Omental fat pad (tissue), 4 donors: Measurements from ENCODE around the gene OR51F2. TPM values are rescaled to one million over a fixed set of nuclear protein-coding genes. Genes with fewer than 3 reads are reported as not detected.
"Not testable (repeated sequence)": the region's sequence is repeated elsewhere in the genome, so short reads cannot be mapped to it uniquely, and the experiment has no call there.

Experiments
- ATAC-seq: fragments of 150-250 bp; one replicate; pipeline ENCODE4 v1.9.1; 2016; ENCODE audit warnings: mild to moderate bottlenecking, moderate library complexity; ENCODE audit not compliant: low FRiP score
- DNase-seq: peaks from one replicate; pipeline ENCODE4 v3.0.0-alpha.2; 2019; ENCODE audit warnings: low spot score
- total RNA-seq, 4 donors: library from RNA; depleted of rRNA; stranded (reverse); fragments of >200 nt; gene quantifications; one replicate each; pipeline ENCODE4 v1.1.0, GENCODE V29; 2016
- TF ChIP-seq, protein P1 (sequence below), 3 donors: fragments of 450-650 bp; IDR thresholded peaks; one replicate each; pipeline ENCODE4 v1.5.1; 2016 to 2017; ENCODE audit warnings: antibody characterized with exemption in 3 of 3, mild to moderate bottlenecking in 3 of 3, moderate library complexity in 2 of 3

Gene OR51F2
- total RNA-seq, 4 donors from 2014 or later: not detected

- ATAC-seq (no peak), DNase-seq (no peak)
- TF ChIP-seq, protein P1, sequence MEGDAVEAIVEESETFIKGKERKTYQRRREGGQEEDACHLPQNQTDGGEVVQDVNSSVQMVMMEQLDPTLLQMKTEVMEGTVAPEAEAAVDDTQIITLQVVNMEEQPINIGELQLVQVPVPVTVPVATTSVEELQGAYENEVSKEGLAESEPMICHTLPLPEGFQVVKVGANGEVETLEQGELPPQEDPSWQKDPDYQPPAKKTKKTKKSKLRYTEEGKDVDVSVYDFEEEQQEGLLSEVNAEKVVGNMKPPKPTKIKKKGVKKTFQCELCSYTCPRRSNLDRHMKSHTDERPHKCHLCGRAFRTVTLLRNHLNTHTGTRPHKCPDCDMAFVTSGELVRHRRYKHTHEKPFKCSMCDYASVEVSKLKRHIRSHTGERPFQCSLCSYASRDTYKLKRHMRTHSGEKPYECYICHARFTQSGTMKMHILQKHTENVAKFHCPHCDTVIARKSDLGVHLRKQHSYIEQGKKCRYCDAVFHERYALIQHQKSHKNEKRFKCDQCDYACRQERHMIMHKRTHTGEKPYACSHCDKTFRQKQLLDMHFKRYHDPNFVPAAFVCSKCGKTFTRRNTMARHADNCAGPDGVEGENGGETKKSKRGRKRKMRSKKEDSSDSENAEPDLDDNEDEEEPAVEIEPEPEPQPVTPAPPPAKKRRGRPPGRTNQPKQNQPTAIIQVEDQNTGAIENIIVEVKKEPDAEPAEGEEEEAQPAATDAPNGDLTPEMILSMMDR (IDR thresholded peaks at IDR 0.05): no peak
Measured at GRCh38 chr11:4851033-4851432, 29.9 kb downstream of the OR51F2 start.

- ATAC-seq, DNase-seq: not testable (repeated sequence)
Measured at GRCh38 chr11:4854286-4854685, 33.2 kb downstream of the OR51F2 start.

- ATAC-seq (no peak), DNase-seq (no peak)
- TF ChIP-seq, protein P1 (IDR thresholded peaks at IDR 0.05): no peak
Measured at GRCh38 chr11:4862447-4863236, 41.5 kb downstream of the OR51F2 start.

GRCh38 chr11:4863876-4864275, 42.8 kb downstream of the OR51F2 start:
- DNase-seq (no peak), ATAC-seq (no peak)
- TF ChIP-seq, protein P1 (IDR thresholded peaks at IDR 0.05): no peak

DNA sequence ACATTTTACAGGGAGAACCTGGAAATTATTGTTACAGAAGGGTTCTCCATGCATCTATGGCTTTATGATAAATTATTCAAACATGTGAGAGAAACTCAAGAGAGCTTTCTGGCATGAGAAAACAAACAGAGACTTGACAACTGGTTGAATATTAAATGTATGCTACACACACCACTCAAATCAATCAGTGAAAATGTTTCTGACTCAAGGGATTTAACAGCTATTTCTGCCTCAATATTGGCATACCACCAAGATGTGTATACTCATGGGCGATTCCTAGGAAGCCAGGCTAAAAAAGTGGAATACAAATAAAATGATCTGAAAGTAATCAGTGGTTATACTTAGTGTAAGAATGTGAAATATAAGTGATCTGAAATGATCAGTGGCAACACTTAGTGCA, 44.7 kb downstream of the OR51F2 start:
- DNase-seq: no peak
- TF ChIP-seq, protein P1 (IDR thresholded peaks at IDR 0.05): no peak
- no peak for ATAC-seq

Other genes starting within 250 kb of the OR51F2 start
- not detected for gene OR52I2, start 239.6 kb upstream of the OR51F2 start, total RNA-seq
- gene OR52I1, start 227.3 kb upstream of the OR51F2 start, total RNA-seq: not detected
- 10 to 100 TPM in 2 of 4 donors, 1 to 10 TPM in 2; 7.0 to 18.0 (median 10.6) TPM for gene TRIM68, start 213.1 kb upstream of the OR51F2 start, total RNA-seq
- not detected for gene OR51D1, start 183.8 kb upstream of the OR51F2 start, total RNA-seq
- gene OR51E1, start 177.3 kb upstream of the OR51F2 start, total RNA-seq: 1 to 10 TPM in 3 of 4 donors, under 1 TPM in 1; 0.60 to 8.7 (median 2.0) TPM
- gene OR51E2, start 123.5 kb upstream of the OR51F2 start, total RNA-seq: under 1 TPM in 1 of 4 donors, not detected in 3; 0.19 TPM
- not detected for gene MMP26, start 116.5 kb upstream of the OR51F2 start, total RNA-seq
- gene OR51F1, start 51.4 kb upstream of the OR51F2 start, total RNA-seq: not detected
- gene OR52R1, start 16.9 kb upstream of the OR51F2 start, total RNA-seq: not detected
- not detected for gene OR51S1, start 27.9 kb downstream of the OR51F2 start, total RNA-seq
- gene OR51T1, start 60.6 kb downstream of the OR51F2 start, total RNA-seq: not detected
- not detected for gene OR51A7, start 82.5 kb downstream of the OR51F2 start, total RNA-seq
- gene OR51G2, start 98.0 kb downstream of the OR51F2 start, total RNA-seq: not detected
- gene OR51G1, start 103.0 kb downstream of the OR51F2 start, total RNA-seq: not detected
- gene OR51A4, start 126.3 kb downstream of the OR51F2 start, total RNA-seq: not detected
- not detected for gene OR51A2, start 134.4 kb downstream of the OR51F2 start, total RNA-seq
- not detected for gene OR51L1, start 173.5 kb downstream of the OR51F2 start, total RNA-seq
- not detected for gene OR52J3, start 225.2 kb downstream of the OR51F2 start, total RNA-seq
- gene OR52E2, start 238.3 kb downstream of the OR51F2 start, total RNA-seq: not detected
- gene OR52E1, start 248.3 kb downstream of the OR51F2 start, total RNA-seq: not detected